NCI-H226 (cell line): Measurements from ENCODE around the gene ACTL6B.
"Not testable (repeated sequence)": the region's sequence is repeated elsewhere in the genome, so short reads cannot be mapped to it uniquely, and the experiment has no call there.

ENCODE experiments used
- DNase-seq: peaks from one replicate; pipeline ENCODE4 v3.0.0-alpha.2; 2015

The ACTL6B gene

GRCh38 chr7:100655908-100656674, at the start of gene ACTL6B:
Gene ACTL6B (minus strand): TSS chr7:100656448. CDS start chr7:100656354, 94 bp downstream.
- DNase-seq = peak; percentile 26

- peak; percentile 44 for DNase-seq
Observed at GRCh38 chr7:100705320-100705752, 49.1 kb upstream of the ACTL6B start.

- not testable (repeated sequence) for DNase-seq
Observed at GRCh38 chr7:100701089-100701488, 44.8 kb upstream of the ACTL6B start.

- no peak for DNase-seq
Observed at GRCh38 chr7:100699018-100699417, 42.8 kb upstream of the ACTL6B start.

GRCh38 chr7:100696123-100696521, 39.9 kb upstream of the ACTL6B start:
- DNase-seq = no peak

GRCh38 chr7:100694098-100694745, 38.0 kb upstream of the ACTL6B start, which contains the start of gene GIGYF1:
Gene GIGYF1 (minus strand): TSS chr7:100694250. CDS start chr7:100688238, 6,012 bp downstream.
- DNase-seq = peak; percentile 51

GRCh38 chr7:100693312-100694097, 37.3 kb upstream of the ACTL6B start:
- no peak for DNase-seq

- no peak for DNase-seq
Observed at GRCh38 chr7:100692578-100692961, 36.3 kb upstream of the ACTL6B start.

- peak; percentile 45 for DNase-seq
Observed at GRCh38 chr7:100691676-100692577, 35.7 kb upstream of the ACTL6B start.

- DNase-seq = no peak
Observed at GRCh38 chr7:100689230-100690135, 33.2 kb upstream of the ACTL6B start.

- DNase-seq = no peak
Observed at GRCh38 chr7:100688326-100688860, 32.1 kb upstream of the ACTL6B start.

- DNase-seq = no peak
Observed at GRCh38 chr7:100687751-100688300, 31.6 kb upstream of the ACTL6B start.

- DNase-seq = no peak
Observed at GRCh38 chr7:100687261-100687660, 31.0 kb upstream of the ACTL6B start.

GRCh38 chr7:100686822-100687211, 30.6 kb upstream of the ACTL6B start:
- no peak for DNase-seq

GRCh38 chr7:100686201-100686821, 30.1 kb upstream of the ACTL6B start:
- no peak for DNase-seq

GRCh38 chr7:100685631-100686145, 29.4 kb upstream of the ACTL6B start:
- DNase-seq = no peak

- DNase-seq = no peak
Observed at GRCh38 chr7:100685049-100685605, 28.9 kb upstream of the ACTL6B start.

GRCh38 chr7:100684534-100685042, 28.3 kb upstream of the ACTL6B start:
- no peak for DNase-seq
